Endothelial cell of umbilical vein (primary cell): ENCODE data around the gene PRMT7. TPM values are rescaled to one million over a fixed set of nuclear protein-coding genes. Genes with fewer than 3 reads are reported as not detected.

ENCODE experiments used
- BruUV-seq: library from RNA; stranded (reverse); fragments of 400-500 nt; replicated peaks from 2 replicates; lab custom pipeline; 2021; lab: Mats Ljungman, UMichigan
- CTCF ChIA-PET: fragments of 300-600, 350-600 bp; sonication (Branson Sonifier 250); formaldehyde crosslinking; loops from one replicate; lab custom pipeline; 2021; ENCODE audit warnings: antibody characterized with exemption, inconsistent platforms; lab: Charles Lee
- POLR2A ChIA-PET: fragments of 300-600, 350-600 bp; sonication (Branson Sonifier 250); formaldehyde crosslinking; loops from one replicate; lab custom pipeline; 2021; ENCODE audit warnings: antibody characterized with exemption, inconsistent platforms; lab: Charles Lee
- DNase-seq: peaks from one replicate; pipeline ENCODE4 v3.0.0-alpha.2; 2011; ENCODE audit warnings: low read depth, low spot score
- FAIRE-seq: peaks from 2 replicates; lab custom pipeline; 2011; peaks lifted over from hg19 to GRCh38; lab: Jason Lieb, UNC
- H2AFZ ChIP-seq: 2 replicates; pipeline ENCODE4 v1.6.0; 2012; ENCODE audit warnings: low read depth, low read length, control low read depth, inconsistent platforms
- H3K27ac ChIP-seq: 2 replicates; pipeline ENCODE4 v1.5.1; 2011; ENCODE audit warnings: low read depth, mild to moderate bottlenecking, control low read depth, low read length, moderate library complexity; ENCODE audit not compliant: insufficient read depth
- H3K27me3 ChIP-seq, 2 experiments: 2 replicates each; pipeline versions ENCODE4 v1.6.0 to v1.6.1; 2011; ENCODE audit warnings: low read length in 2 of 2, mixed read lengths in 1 of 2; ENCODE audit not compliant: control insufficient read depth in 2 of 2, insufficient read depth in 2 of 2
- H3K36me3 ChIP-seq, 2 experiments: 2 replicates in 1 of 2; 3 replicates in 1 of 2; pipeline ENCODE4 v1.5.1; 2011; ENCODE audit warnings: low read length in 2 of 2, mild to moderate bottlenecking in 1 of 2, moderate library complexity in 1 of 2; ENCODE audit not compliant: control insufficient read depth in 2 of 2, insufficient read depth in 2 of 2; ENCODE audit errors: extremely low read depth in 1 of 2
- H3K4me1 ChIP-seq: 3 replicates; pipeline ENCODE4 v1.5.1; 2011; ENCODE audit warnings: mild to moderate bottlenecking, low read length; ENCODE audit not compliant: control insufficient read depth, insufficient read depth; ENCODE audit errors: extremely low read depth
- H3K4me2 ChIP-seq: 2 replicates; pipeline ENCODE4 v1.6.1; 2011; ENCODE audit warnings: low read length, control low read depth, mixed read lengths; ENCODE audit not compliant: insufficient read depth
- H3K4me3 ChIP-seq, 3 experiments: fragments of 200-600 bp in 1 of 3; sonication (generic), shearing (Covaris generic) in 1 of 3; replicated peaks in 1 of 3; 2 replicates each; pipeline ENCODE4 v1.5.1; 2011 to 2016; ENCODE audit warnings: control low read depth in 3 of 3, low read length in 3 of 3, mild to moderate bottlenecking in 2 of 3, inconsistent platforms in 1 of 3, low read depth in 1 of 3, moderate library complexity in 1 of 3; ENCODE audit not compliant: insufficient read depth in 1 of 3
- H3K79me2 ChIP-seq: 2 replicates; pipeline ENCODE4 v1.6.0; 2012; ENCODE audit warnings: low read length, inconsistent platforms; ENCODE audit not compliant: control insufficient read depth, insufficient read depth
- H3K9ac ChIP-seq: replicated peaks from 2 replicates; pipeline ENCODE3; 2011; ENCODE audit warnings: low read length, control low read depth; ENCODE audit not compliant: insufficient read depth; ENCODE audit errors: extremely low read depth
- H3K9me1 ChIP-seq: replicated peaks from 3 replicates; pipeline ENCODE4 v1.6.0; 2011; ENCODE audit warnings: mild to moderate bottlenecking, low read length; ENCODE audit not compliant: control insufficient read depth, insufficient read depth; ENCODE audit errors: extremely low read depth
- H3K9me3 ChIP-seq: replicated peaks from 2 replicates; pipeline ENCODE4 v1.5.1; 2012; ENCODE audit warnings: low read length, inconsistent platforms; ENCODE audit not compliant: control insufficient read depth, insufficient read depth
- H4K20me1 ChIP-seq: replicated peaks from 2 replicates; pipeline ENCODE3; 2011; ENCODE audit warnings: mild to moderate bottlenecking, low read length; ENCODE audit not compliant: control insufficient read depth, insufficient read depth; ENCODE audit errors: extremely low read depth
- CTCF ChIP-seq, 2 donors: IDR thresholded peaks; 1 replicate in 1 of 2; 2 replicates in 1 of 2; pipeline ENCODE4 v1.5.1; 2011; ENCODE audit warnings: low read length in 2 of 2, mild to moderate bottlenecking in 2 of 2, moderate library complexity in 2 of 2, control low read depth in 1 of 2, inconsistent platforms in 1 of 2, low read depth in 1 of 2; ENCODE audit not compliant: insufficient read depth in 1 of 2; ENCODE audit errors: extremely low read depth in 1 of 2
- EZH2 ChIP-seq: IDR thresholded peaks from 2 replicates; pipeline ENCODE4 v1.6.1; 2012; ENCODE audit warnings: borderline replicate concordance, low read depth, mild to moderate bottlenecking, moderate library complexity, low read length, inconsistent platforms; ENCODE audit not compliant: severe bottlenecking
- FOS ChIP-seq: IDR thresholded peaks from 2 replicates; pipeline ENCODE4 v1.6.1; 2011; ENCODE audit warnings: mild to moderate bottlenecking, low read length, moderate library complexity, borderline replicate concordance; ENCODE audit not compliant: insufficient read depth
- GATA2 ChIP-seq: IDR thresholded peaks from 2 replicates; pipeline ENCODE4 v1.7.0; 2011; ENCODE audit warnings: low read depth, mild to moderate bottlenecking, moderate library complexity, mixed read lengths, low read length; ENCODE audit not compliant: insufficient read length, insufficient read depth
- JUN ChIP-seq: IDR thresholded peaks from 2 replicates; pipeline ENCODE4 v1.6.1; 2011; ENCODE audit warnings: borderline replicate concordance, low read depth; ENCODE audit not compliant: insufficient read length, insufficient read depth
- MAX ChIP-seq: IDR thresholded peaks from 2 replicates; pipeline ENCODE4 v1.6.1; 2011; ENCODE audit not compliant: insufficient read depth, insufficient read length
- MYC ChIP-seq: IDR thresholded peaks from one replicate; pipeline ENCODE4 v1.6.1; 2011; ENCODE audit warnings: mild to moderate bottlenecking, low read depth, low read length
- POLR2A ChIP-seq: IDR thresholded peaks from 2 replicates; pipeline ENCODE4 v1.6.1; 2012; ENCODE audit warnings: low read depth, mild to moderate bottlenecking, control low read depth, low read length
- POLR2AphosphoS5 ChIP-seq: IDR thresholded peaks from 2 replicates; pipeline ENCODE4 v1.6.1; 2012; ENCODE audit warnings: low read depth, mild to moderate bottlenecking, control low read depth, low read length, moderate library complexity; ENCODE audit not compliant: insufficient read depth
- dilution Hi-C: fragments of 300-500 bp; cut with MboI; formaldehyde crosslinking; loops from one replicate; pipeline ENCODE4 v1.15.0; 2019; ENCODE audit warnings: low sequenced_read_pairs; ENCODE audit not compliant: extremely low pct_ligation_motif_present
- intact Hi-C: fragments of 100-400 bp; cut with micrococcal nuclease; formaldehyde crosslinking; loops from one replicate; pipeline ENCODE4 v1.10.0; 2022
- polyA plus RNA-seq, 4 experiments: library from polyadenylated mRNA; depleted of rRNA in 3 of 4; stranded (reverse) in 3 of 4; unstranded in 1 of 4; fragments of >200 nt; gene quantifications; 2 replicates each; pipeline versions ENCODE4 v1.2.1 to v1.2.3, GENCODE V29; 2011 to 2012; ENCODE audit warnings: missing spikeins in 1 of 4
- total RNA-seq: library from RNA; stranded (reverse); gene quantifications from 2 replicates; pipeline ENCODE4 v1.2.3, GENCODE V29; 2021

Gene PRMT7
- total and polyA plus RNA-seq, 2 donors (not counting 3 experiments of a cell fraction or from before 2014, with no cell fraction given), result 43.4 to 57.9 TPM

GRCh38 chr16:68359398-68360191 is 48.8 kb downstream of the PRMT7 start:
- intact Hi-C loops, result no loop called here
- dilution Hi-C loops, result no loop called here
- ChIA-PET CTCF (no interaction called here), POLR2A (no interaction called here)
- H3K9me1 ChIP-seq, result no peaks in the 10 kb centered on the region
- FAIRE-seq (no peak), DNase-seq (no peak)
- H4K20me1 ChIP-seq, result no peaks in the 10 kb centered on the region
- no peaks in the 10 kb centered on the region for H3K27me3 ChIP-seq
- TF ChIP-seq MYC, result no peak
- TF ChIP-seq POLR2AphosphoS5, result no peak
- no peak for TF ChIP-seq EZH2
- no peak for TF ChIP-seq CTCF (IDR thresholded peaks at IDR 0.05; ENCODE audit: extremely low read depth in 1 of 2, insufficient read depth in 1 of 2, low read depth in 1 of 2, low read length in 2 of 2)
- no peak for TF ChIP-seq POLR2A
- no peak for TF ChIP-seq JUN
- TF ChIP-seq MAX, result no peak
- no peak for TF ChIP-seq FOS
- no peak for TF ChIP-seq GATA2
- H2AFZ ChIP-seq, result no peak overlapping the region
- H3K4me1 ChIP-seq, result no peaks in the 10 kb centered on the region
- H3K36me3 ChIP-seq, result peaks cover 0 to 25% of the 10 kb centered on the region in 2 experiments
- H3K4me2 ChIP-seq, result no peak overlapping the region
- no peak overlapping the region for H3K27ac ChIP-seq
- no peak overlapping the region for H3K9ac ChIP-seq
- H3K4me3 ChIP-seq, result no peak overlapping the region
- no peaks in the 10 kb centered on the region for H3K9me3 ChIP-seq
- BruUV-seq, result no TSS peak
- no peaks in the 10 kb centered on the region for H3K79me2 ChIP-seq
